ENCODE data around the gene KIF26A. TPM values are rescaled to one million over a fixed set of nuclear protein-coding genes. Genes with fewer than 3 reads are reported as not detected.

KIF26A gene
- polyA plus RNA-seq, 12 donors: 4.8 to 25.2 (median 5.9) TPM; not detected in 1

DNA sequence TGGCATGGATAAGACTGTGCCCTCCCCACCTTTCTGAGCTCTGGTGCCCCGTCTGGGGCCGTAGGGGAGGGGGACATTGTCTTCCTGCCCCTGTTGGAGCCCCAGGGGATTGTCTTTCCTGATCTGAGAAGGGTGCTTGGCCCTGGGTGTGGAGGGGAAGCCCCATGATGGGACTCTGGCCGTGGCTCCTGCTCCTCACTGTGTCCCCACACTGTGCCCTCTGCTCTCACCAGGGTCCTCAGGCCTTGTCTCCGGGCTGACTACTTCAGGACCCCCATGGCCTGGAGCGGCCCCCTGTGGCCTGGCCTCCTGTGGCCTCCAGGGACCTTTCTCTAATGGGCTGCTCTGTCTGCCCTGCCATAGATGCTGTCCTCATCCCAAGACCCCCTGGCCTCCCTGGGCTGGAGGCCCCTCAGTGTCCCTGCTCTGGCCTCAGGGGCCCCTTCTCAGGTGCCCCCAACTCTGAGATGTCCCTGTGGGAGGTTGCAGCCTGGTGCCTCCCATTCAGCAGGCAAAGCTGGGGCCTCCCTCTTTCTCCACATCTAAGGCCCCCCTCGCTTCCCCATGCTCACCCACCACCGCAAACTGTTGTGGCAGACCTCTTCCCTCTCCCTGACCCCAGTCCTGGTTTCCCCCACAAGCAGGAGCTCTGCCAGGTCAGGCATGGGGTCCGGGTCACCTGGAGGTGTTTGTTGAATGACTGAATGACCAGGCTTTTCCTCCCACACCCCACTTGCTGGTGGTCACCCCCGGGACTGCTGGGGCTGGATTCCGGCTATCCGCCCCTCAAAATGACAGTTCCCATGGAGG, 4.0 kb downstream of the KIF26A start:
- no peak for DNase-seq

DNA sequence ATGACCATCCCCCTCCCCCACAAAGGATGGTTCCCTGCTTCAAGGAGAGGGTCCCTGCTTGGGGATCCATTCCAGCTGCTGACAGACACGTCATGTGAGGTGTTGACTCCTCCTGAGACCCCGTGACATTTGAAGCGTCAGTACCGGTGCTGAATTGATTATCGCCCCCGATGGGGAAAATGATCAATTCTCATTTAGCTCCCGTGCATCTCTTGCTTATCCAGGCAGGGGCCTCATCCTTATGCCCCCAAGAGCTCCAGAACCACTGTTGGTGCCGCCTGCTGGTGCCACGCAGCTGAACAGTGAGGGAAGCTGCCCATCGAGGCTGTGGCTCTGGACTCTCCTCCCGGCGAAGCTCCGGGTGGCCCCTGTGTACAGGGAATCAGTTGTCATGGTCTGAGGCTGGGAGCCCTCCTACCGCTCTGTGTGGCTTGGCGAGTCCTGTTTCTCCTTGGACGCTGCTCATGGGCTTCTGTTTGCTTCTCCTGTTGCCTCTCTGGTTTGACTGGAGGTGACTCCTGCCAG, 4.6 kb downstream of the KIF26A start:
- DNase-seq: no peak

DNA sequence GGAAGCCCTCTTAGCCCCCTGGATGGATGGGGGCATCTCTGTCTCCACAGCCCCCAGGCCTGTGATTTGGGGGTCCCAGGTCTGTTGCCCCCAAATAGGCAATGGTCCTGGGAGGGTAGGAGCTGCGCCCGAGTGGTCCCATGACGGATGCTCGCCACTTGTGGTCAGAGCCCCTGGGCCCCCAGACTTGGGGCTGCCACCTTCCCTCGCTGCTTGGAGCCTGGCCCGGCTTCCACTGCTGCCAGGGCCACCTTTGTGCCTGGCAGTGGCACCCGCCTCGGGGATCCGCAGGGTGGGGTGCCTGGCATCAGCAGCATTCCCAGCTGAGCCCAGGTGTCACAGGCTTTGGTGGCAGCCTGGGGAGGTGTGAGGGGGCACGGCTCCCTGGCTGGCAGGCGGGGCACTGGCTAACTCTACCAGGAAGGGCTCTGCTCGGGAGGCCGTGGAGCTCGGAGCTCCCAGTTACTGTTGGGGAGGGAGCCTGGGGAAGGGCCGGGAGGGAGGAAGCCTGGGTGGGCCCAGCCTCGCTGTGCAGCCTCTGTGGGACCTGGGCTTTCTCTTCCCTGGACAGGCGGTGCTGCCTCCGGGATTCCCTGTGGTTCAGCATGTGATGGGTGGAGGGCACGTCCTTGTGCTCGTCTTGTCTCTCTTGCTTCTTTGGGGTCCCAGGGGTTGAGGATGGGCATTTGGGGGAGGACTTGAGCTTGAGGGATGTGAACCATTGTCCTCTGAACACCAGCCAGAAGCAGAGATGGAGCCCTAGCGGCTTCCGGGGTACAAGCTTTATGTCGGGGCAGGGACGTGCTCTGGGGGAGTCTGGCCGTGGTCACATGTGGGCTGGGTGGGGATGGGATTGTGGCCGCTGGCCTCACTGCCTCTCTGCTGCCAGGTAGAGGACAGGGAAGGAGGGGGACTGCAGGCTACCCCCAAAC, 5.4 kb downstream of the KIF26A start:
- DNase-seq: no peak

DNA sequence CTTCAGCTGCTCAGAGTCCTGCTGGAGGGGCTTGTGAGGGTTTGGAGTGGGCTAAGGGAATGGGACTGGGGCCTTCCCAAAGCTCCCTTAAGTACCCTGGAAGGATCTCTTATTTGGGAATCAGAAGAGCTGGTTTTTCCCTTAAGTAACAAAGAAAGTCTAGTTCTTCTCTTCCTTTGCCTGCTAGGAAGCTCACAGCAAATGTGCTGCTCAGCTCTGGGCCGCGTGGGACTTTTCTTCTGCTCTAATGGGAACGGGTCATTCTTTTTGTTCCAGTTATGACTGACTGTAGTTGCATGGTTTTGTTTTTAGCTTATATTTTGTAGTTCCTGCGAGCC, 6.0 kb downstream of the KIF26A start:
- DNase-seq: no peak

DNA sequence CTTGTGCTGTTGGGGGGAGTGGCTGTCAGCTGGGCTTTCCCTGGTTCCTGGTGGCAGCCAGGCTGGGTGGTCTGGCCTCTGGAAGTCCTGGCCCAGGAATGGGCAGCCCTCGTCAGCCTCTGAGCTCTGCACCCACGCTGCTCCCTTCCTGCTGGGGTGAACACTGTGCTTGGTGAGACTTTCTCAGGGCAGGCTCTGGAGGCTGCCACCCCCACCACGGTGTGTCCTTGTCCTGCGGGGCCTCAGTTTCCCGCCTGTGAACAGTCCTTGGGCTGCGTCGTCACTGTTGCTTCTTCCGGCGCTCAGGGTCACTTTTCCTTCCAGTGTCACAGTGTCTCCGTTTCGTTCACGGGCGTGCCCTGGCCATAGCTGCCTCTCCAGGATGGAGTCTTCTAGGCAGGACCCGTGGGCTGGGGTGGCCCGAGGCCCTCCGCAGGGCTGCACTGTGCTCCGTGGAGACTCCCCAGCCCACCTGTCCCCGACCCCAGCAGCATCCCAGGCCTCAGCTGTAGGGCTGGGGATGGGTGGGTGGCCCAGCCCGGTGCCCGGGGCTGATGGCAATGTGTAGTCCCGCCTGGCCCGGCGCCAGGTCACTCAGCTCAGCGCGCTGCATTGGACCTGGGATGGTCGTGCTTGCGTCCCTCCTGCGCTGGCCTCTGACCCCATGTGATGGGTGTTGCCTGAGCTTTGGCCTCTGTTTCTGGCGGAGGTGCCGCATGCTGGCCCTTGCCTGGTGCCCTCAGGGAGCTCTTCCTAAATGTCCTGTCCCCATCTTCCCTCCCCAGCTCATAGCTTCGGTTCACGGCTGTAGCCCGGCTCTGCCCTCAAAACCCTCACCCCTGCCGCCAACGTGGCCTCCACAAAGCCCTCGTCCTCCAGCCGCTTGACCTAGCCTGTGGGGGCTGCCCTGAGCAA, 6.8 kb downstream of the KIF26A start:
- DNase-seq: no peak

DNA sequence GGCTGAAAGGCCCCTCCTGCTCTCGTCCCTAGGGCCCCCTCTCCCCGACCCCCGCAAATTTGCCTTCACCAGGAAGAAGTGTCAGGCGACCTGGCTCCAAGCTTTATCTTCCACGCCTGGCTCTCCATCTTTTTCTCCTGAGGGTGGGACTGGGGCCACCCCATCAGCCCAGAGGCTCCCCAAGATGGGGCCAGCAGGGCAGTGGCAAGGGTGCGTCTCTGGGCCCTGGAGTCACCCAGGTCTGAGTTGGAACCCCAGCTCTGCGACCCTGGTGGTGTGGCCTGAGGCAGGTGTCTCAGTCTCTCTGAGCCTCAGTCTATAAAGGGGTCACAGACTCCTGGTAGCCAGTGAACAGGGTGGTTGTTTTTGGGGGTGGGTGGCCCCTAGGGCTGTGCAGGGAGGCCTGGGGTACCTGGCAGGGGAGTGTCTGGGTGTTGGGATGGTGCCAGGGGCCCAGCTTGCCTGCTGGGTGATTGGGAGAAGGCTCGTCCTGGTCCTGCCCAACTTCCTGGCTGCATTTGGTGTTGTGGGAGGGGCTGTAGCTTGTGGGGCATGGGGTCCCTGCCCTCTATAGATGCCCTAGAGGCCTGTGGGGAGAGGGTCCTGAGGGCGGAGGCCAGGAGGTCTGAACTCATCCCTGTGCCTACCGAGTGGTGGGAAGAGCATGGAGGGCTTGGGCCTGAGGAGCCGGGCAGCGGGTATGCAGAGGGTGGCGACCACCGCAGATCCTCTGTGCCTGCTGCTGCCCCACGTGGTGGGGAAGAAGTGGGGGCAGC, 7.6 kb downstream of the KIF26A start:
- no peak for DNase-seq

DNA sequence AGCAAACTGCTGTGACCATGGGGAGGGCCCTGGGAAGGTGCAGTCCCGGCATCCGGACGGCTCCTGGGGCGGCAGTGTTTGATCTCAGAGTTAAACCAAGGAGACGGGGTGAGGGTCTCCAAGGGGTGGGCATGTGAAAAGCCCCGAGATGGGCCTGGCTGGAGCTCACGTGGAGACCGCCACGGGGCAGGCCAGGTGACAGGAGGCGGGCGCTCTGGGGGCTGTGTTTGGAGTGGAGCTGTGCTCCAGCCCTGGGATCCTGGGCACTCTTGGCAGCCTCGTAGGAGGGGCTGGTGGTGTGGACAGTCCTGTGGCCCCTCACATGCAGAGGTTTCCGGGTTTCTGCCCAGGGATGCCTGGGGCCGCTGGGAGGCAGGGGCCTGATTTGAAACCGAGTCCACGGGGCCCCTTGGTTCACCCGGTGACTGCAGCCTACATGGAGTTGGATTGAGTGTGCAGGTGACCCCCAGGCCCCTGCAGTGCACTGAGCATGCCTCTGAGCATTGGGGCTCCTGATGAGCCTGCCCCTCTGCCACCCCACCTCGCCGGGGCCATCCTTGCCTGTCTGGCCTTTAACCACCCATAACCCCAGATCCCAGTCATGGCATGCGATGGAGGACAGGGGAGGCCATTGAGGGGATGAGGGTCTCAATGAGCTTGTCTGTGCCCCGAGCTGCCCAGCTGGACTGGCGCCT, 8.4 kb downstream of the KIF26A start:
- no peak for DNase-seq

DNA sequence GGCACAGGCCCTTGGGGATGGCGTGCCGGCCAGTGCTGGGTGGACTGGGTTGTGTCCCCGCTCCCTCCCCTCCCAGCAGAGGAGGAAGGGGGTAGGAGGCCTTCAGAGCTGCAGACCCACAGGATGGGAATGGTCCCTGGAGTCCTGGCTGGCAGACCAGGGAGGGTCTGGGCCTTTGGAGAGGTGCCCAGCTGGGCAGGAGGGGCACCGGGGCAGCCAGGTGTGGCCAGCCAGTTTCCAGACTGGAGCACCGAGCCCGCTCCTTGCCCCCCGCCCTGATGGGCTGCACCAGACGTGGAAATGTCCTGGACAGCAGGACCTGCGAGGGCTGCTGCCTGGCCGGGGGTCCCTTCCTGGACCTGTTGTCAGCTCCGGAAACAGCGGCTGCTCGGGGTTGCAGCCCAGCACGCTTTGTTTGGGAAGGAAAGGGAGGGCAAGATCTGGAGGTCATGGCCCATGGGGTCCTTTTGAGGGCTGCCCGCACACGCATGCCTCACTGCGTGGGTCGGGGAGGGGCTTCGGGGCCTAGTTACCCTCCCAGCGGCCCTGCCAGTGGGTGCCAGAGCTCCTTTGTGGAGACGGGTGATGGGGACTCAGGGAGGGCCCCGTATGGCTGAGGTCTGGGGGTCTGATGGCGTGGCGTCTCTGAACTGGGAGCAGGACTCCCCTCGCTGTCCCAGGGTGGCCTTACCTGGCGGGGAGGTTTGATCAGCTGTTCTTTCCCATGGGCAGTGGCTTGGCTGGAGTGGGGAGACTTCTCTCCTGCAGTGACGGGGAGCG, 9.1 kb downstream of the KIF26A start:
- DNase-seq: no peak

DNA sequence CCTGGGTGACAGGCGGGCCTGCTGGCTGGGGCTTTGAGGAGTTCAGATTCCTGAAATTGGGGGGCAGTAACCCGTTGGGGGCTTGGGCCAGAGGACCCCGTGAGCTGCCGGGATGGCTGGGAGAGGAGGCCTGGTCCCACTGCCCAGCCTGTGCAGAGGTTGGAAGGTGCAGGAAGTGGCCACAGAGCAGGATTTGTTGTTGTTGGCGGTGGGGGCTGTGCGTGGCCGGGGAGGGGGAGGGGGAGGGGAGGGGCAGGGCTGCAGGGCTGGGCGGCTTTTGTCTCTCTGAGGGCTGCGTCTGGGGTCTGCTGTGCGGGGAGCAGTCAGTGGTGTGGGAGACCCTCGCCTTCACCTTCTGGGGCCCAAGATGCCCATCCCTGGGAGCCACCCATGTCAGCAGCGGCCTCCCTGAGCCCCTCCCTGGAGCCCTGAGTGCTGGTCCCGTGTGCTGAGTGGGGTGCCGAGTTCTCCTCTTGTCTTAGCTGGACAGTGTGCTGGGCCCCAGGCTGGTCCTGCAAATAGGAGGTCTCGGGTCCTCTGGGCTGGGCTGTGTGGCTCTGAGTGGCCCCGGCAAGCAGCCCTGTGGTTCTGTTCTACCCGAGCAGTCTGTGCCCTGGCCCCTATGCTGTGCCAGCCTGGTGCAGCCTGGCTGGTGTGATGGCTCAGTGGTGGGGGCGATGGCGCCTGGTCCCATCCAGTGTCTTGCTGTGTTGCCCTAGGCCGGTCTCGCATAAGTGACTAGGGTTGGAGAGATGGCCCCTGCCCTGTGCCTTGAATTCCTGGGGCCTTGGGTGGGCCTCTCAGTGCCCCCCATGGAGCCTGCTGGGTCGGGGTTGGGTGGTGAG, 10.3 kb downstream of the KIF26A start:
- DNase-seq: no peak

DNA sequence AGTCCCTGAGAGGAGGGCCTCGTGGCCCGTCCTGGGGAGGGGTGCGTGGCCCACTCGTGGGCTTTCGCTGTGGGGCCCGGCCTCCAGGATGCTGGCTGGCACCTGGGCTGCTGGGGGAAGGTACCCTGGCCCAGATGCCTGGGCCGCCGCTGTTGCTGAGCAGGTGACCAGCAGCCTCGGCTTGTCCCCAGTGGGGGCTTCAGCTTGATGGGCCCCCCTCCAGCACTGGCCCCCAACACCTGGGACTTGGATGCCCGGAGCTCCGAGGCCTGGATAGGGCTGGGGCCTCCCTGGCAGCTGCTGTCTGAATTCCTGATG, 10.8 kb downstream of the KIF26A start:
- DNase-seq: no peak

DNA sequence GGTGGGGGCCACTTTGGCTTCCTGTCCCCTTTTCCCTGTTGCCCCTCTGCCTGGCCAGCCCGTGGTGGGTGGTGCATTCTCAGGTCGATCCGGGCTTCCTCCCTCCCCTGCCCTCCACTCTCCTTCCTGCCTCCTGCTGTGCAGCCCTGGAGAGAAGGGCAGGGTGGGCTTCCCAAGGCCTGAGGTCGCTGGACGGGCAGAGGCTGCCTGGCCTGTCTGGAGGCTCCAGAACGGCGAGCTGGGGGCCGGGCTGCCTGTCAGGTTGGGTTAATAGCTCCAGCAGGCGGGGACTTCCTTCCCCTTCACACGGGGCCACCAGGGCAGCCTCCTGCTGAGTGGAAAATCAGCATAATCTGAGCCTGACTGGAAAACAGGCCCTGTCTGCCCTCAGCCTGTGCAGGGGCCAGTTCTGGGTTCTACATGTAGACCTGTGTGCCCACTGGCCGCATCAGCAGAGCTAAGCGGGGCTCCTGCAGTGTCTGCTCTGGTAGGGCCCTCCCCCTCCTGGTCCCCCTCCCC, 11.3 kb downstream of the KIF26A start:
- peak; percentile 46 for DNase-seq

DNA sequence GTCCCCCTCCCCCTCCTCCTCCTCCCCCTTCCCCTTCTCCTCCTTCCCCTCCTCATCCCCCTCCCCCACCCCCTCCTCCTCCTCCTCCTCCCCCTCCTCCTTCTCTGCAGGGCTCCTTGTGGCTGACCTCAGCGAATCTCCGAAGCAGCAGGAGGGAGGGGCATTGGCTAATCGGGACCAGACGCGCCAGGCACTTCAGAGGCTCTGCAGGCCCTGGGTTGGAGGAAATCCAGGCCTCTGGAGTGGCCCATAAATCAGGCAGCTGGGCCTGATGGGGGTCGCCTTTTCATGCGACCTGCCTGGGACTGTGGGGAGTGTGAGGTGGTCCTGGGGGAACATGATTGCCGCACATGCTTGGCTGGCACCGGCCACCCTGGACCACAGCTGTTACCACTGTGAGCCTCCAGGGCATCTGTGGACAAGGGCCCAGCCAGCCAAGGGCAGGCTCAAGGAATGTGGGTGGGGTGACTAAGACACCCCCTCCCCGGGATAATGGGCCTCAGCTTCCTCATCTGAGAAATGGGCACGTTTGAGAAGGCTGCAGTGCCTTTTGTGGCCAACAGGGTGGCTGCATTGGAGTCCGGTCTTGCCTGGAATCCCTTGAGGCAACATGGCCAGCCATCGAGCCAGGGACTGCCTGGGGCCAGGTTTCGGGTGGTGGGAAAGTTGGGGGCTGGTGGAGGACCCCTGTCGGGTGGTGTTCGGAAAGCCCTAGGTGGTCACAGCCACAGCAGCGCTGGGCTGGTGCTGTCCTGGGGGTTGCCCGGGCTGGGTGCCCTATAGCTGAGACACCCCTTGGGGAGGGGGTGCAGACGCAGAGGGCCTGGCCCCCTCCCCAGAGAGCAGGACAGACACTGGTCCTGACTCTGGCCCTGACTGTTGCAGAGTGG, 12.0 kb downstream of the KIF26A start:
- DNase-seq: peak; percentile 69

DNA sequence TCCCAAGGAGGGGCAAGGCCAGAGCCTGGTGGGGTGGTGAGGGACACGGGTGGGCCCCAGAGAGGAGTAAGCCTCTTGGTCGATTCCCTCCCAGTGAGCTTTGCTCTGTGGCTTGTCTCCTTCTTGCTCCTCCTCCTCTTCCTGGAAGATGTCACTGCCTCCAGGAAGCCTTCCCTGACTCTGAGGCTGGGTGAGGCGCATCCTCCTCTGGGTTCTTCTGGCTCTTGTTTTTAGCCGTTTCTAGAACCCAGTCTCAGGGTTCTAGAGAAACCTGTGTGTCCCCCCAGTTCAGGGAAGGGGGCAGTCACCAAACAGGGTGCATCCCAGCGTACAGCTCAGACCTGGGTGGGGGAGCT, 12.6 kb downstream of the KIF26A start:
- DNase-seq: no peak

DNA sequence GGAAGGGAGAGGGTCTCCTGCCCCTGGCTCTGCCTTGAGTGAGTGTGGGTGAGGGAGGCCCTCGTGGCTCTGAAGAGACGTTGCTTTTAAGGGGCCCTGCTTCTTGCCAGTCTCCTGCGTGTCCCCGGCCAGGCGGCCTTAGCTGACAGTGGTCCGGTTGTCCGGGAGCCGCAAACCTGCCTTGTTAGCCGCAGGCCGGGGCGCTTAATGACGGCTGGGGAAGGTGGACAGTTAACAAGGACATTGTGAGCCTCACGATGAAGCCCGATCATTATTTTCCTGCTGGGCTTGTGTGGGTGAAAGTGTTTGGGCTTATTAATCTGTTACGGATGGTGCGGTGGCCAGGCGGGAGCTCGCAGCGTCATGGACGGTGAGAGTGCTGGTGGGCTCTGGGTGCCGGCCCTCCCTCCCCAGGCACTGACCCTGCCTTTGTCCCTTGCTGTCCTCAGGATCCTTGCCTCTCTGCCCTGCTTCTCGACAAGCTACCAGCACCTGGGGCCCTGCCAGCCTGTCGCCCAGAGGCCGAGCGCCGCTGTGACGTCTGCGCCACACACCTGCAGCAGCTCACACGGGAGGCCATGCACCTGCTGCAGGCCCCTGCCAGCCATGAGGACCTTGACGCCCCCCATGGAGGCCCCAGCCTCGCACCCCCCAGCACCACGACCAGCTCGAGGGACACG, 13.3 kb downstream of the KIF26A start:
- no peak for DNase-seq

DNA sequence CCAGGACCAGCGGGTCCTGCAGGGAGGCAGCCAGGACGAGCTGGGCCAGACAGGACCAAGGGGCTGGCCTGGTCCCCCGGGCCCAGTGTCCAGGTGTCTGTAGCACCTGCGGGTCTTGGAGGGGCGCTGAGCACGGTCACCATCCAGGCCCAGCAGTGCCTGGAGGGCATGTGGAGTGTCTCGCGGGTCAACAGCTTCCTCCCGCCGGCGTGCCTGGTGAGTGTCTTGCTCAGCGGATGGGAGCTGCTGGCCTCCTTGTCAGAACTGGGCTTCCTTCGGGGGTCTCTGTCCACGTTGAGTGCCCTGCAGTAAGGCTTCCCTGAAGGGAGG, 13.8 kb downstream of the KIF26A start:
- DNase-seq: no peak

DNA sequence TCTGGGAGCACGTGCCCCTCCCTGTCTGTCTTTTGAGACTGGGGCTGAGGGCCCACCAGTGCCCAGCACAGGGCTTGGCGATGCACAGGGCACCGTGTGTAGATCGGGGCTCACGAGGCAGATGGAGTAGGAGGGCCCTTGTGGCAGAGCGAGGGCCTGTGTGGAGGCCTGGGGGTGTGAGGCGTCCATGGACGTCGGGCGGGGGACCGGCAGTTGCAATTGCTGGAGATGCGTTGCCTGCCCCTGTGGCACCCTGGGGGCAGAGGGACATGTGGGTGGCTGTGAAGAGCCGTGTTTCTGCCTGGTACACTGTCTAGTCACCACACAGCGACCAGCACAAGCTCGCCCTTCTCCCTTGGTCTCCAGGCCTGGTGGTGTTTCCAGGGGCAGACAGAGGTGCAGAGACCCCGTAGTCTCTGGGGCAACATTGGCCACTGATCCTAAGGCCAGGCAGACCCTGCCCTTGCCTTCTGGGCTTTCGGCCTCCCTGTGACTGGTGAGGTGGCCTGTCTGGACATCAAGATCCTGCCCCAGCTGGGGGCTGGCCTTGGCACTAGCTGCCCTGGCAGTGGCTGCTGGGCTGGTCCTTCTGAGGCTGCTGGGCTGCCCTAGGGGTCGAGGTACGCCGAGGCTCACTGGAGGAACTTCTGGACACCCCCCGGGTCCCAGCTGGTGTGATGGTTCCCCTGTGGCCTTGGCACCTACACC, 14.5 kb downstream of the KIF26A start:
- no peak for DNase-seq
